ENCODE results near the gene USP22. TPM values are rescaled to one million over a fixed set of nuclear protein-coding genes. Genes with fewer than 3 reads are reported as not detected.

Gene USP22
- polyA plus RNA-seq, 3 donors = 20.4 to 69.9 (median 27.3) TPM

DNA sequence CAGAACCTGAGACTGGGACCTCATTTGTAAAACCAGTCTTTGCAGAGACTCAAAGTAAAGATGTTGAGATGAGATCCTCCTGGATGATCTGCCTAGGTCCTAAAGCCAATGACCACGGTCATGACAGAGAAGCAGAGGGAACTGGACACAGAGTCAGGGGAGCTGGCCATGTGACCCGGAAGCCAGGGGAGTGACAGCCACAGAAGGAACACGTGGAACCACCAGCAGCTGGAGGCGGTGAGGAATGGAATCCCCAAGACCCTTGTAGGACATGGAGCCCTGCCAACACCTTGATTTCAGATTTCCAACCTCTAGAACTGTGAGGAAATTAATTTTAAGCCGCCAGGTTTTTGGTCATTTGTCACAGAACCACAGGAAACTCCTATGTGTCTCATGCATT lies 37.0 kb downstream of the USP22 start:
- no peaks in the 10 kb centered on the region for H3K9me3 ChIP-seq (replicated peaks in 1 of 2; ENCODE audit: control insufficient read depth in 1 of 2, insufficient read depth in 1 of 2, low read length in 2 of 2)
- no peak overlapping the region for H3K27ac ChIP-seq (ENCODE audit: low read depth in 1 of 2, low read length in 2 of 2)
- 100% methylated on average over 2 of the region's 5 CpGs for WGBS (ENCODE audit: insufficient coverage)
- Mint-ChIP-seq H3K9me3 (no peaks in the 10 kb centered on the region), H3K27me3 (ENCODE audit: low read depth in 3 of 3) (peaks cover 0 to 3% (median 0%) of the 10 kb centered on the region in 3 donors), H3K4me3 (no peak overlapping the region), H3K27ac (peak overlapping the region in 1 of 7 donors; percentile 26), H3K4me1 (no peaks in the 10 kb centered on the region), H3K36me3 (peaks cover 93 to 100% of the 10 kb centered on the region in 2 donors)
- H3K36me3 ChIP-seq (replicated peaks in 1 of 2; ENCODE audit: control insufficient read depth in 1 of 2, insufficient read depth in 2 of 2, low read length in 2 of 2) = peaks cover 97 to 100% of the 10 kb centered on the region in 2 donors
- no peak overlapping the region for H3K4me3 ChIP-seq (replicated peaks in 1 of 3; ENCODE audit: low read depth in 2 of 3, low read length in 3 of 3)
- H3K27me3 ChIP-seq (ENCODE audit: control insufficient read depth in 2 of 2, insufficient read depth in 2 of 2, low read length in 2 of 2) = no peaks in the 10 kb centered on the region
- H2AFZ ChIP-seq (ENCODE audit: insufficient read depth, low read depth, low read length, poor library complexity, severe bottlenecking) = no peak overlapping the region
- H3K4me2 ChIP-seq (replicated peaks; ENCODE audit: extremely low read depth, low read length, poor library complexity, severe bottlenecking) = no peak overlapping the region
- DNase-seq = no peak
- TF ChIP-seq, protein P1, sequence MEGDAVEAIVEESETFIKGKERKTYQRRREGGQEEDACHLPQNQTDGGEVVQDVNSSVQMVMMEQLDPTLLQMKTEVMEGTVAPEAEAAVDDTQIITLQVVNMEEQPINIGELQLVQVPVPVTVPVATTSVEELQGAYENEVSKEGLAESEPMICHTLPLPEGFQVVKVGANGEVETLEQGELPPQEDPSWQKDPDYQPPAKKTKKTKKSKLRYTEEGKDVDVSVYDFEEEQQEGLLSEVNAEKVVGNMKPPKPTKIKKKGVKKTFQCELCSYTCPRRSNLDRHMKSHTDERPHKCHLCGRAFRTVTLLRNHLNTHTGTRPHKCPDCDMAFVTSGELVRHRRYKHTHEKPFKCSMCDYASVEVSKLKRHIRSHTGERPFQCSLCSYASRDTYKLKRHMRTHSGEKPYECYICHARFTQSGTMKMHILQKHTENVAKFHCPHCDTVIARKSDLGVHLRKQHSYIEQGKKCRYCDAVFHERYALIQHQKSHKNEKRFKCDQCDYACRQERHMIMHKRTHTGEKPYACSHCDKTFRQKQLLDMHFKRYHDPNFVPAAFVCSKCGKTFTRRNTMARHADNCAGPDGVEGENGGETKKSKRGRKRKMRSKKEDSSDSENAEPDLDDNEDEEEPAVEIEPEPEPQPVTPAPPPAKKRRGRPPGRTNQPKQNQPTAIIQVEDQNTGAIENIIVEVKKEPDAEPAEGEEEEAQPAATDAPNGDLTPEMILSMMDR (IDR thresholded peaks at IDR 0.05) = no peak
- H3K79me2 ChIP-seq (ENCODE audit: insufficient read depth, low read length) = peaks cover 8% of the 10 kb centered on the region
- H3K4me1 ChIP-seq (ENCODE audit: control insufficient read depth in 1 of 2, insufficient read depth in 2 of 2, low read length in 2 of 2) = no peaks in the 10 kb centered on the region
- peaks cover 83% of the 10 kb centered on the region for H4K20me1 ChIP-seq (ENCODE audit: insufficient read depth, low read length)
- intact Hi-C loops (cut with micrococcal nuclease) = no loop called here
- no peak overlapping the region for H3K9ac ChIP-seq (ENCODE audit: insufficient read depth, low read length, poor library complexity, severe bottlenecking)

DNA sequence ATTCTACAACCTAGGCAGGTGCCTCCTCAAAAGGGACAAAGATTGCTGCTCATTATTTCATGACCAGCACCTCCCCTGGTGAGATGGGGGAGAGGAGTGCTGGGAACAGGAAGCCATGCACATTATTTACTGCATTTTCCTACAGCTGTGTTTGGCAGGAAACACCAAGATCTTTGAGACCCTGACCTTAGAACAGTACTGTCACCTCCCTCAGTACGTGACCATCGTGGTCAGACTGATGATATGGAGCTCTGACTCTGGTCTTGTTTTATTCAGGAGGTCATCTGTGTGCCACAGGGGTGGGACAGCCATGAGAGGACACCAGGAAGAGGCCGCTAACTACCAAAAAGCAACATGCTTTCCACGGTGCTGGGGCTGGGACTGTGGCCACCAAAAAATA lies 37.4 kb downstream of the USP22 start:
- intact Hi-C loops (cut with micrococcal nuclease) = no loop called here
- Mint-ChIP-seq H3K9me3 (no peaks in the 10 kb centered on the region), H3K4me3 (no peak overlapping the region), H3K36me3 (peaks cover 89 to 100% of the 10 kb centered on the region in 2 donors), H3K4me1 (no peaks in the 10 kb centered on the region), H3K27me3 (ENCODE audit: low read depth in 3 of 3) (peaks cover 0 to 3% (median 0%) of the 10 kb centered on the region in 3 donors), H3K27ac (peak overlapping the region in 4 of 7 donors; percentile 1 to 79 (median 24))
- Histone ChIP-seq H4K20me1 (ENCODE audit: insufficient read depth, low read length) (peaks cover 84% of the 10 kb centered on the region), H3K4me1 (ENCODE audit: control insufficient read depth in 1 of 2, insufficient read depth in 2 of 2, low read length in 2 of 2) (no peaks in the 10 kb centered on the region), H3K27me3 (ENCODE audit: control insufficient read depth in 2 of 2, insufficient read depth in 2 of 2, low read length in 2 of 2) (no peaks in the 10 kb centered on the region), H3K4me2 (replicated peaks; ENCODE audit: extremely low read depth, low read length, poor library complexity, severe bottlenecking) (no peak overlapping the region), H3K27ac (ENCODE audit: low read depth in 1 of 2, low read length in 2 of 2) (no peak overlapping the region), H3K9me3 (replicated peaks in 1 of 2; ENCODE audit: control insufficient read depth in 1 of 2, insufficient read depth in 1 of 2, low read length in 2 of 2) (no peaks in the 10 kb centered on the region), H3K4me3 (replicated peaks in 1 of 3; ENCODE audit: low read depth in 2 of 3, low read length in 3 of 3) (no peak overlapping the region), H2AFZ (ENCODE audit: insufficient read depth, low read depth, low read length, poor library complexity, severe bottlenecking) (no peak overlapping the region), H3K9ac (ENCODE audit: insufficient read depth, low read length, poor library complexity, severe bottlenecking) (no peak overlapping the region), H3K36me3 (replicated peaks in 1 of 2; ENCODE audit: control insufficient read depth in 1 of 2, insufficient read depth in 2 of 2, low read length in 2 of 2) (peaks cover 96 to 100% of the 10 kb centered on the region in 2 donors), H3K79me2 (ENCODE audit: insufficient read depth, low read length) (peaks cover 4% of the 10 kb centered on the region)
- DNase-seq = no peak
- WGBS (ENCODE audit: insufficient coverage) = 78% methylated on average over 3 of the region's 4 CpGs
- TF ChIP-seq, protein P1 (IDR thresholded peaks at IDR 0.05) = no peak

Measured in CD14-positive monocyte (primary cell).